ENCODE results near the gene RNF34.

The RNF34 gene

GRCh38 chr12:121390856-121391255, 9.1 kb upstream of the RNF34 start:
- DNase-seq (ENCODE audit: low read depth in 2 of 2), result no peak

GRCh38 chr12:121391619-121392324, 8.1 kb upstream of the RNF34 start:
- DNase-seq (ENCODE audit: low read depth in 2 of 2), result peak; percentile 64 to 65

- DNase-seq (ENCODE audit: low read depth in 2 of 2), result no peak
These were observed 7.6 kb upstream of the RNF34 start for GRCh38 chr12:121392325-121392716.

GRCh38 chr12:121397521-121397920, 2.4 kb upstream of the RNF34 start:
- no peak for DNase-seq (ENCODE audit: low read depth in 2 of 2)

GRCh38 chr12:121398355-121398754, 1.6 kb upstream of the RNF34 start:
- no peak for DNase-seq (ENCODE audit: low read depth in 2 of 2)

- no peak for DNase-seq (ENCODE audit: low read depth in 2 of 2)
These were observed 618 bp downstream of the RNF34 start for GRCh38 chr12:121400332-121401139.

- no peak for DNase-seq (ENCODE audit: low read depth in 2 of 2)
These were observed 3.8 kb downstream of the RNF34 start for GRCh38 chr12:121403721-121404120.

GRCh38 chr12:121404734-121405133, 4.8 kb downstream of the RNF34 start:
- DNase-seq (ENCODE audit: low read depth in 2 of 2), result no peak

- DNase-seq (ENCODE audit: low read depth in 2 of 2), result no peak
These were observed 5.3 kb downstream of the RNF34 start for GRCh38 chr12:121405211-121405610.

- no peak for DNase-seq (ENCODE audit: low read depth in 2 of 2)
These were observed 14.0 kb downstream of the RNF34 start for GRCh38 chr12:121413917-121414316.

- DNase-seq (ENCODE audit: low read depth in 2 of 2), result no peak
These were observed 17.9 kb downstream of the RNF34 start for GRCh38 chr12:121417847-121418246.

GRCh38 chr12:121420109-121420508, 20.2 kb downstream of the RNF34 start:
- DNase-seq (ENCODE audit: low read depth in 2 of 2), result no peak

GRCh38 chr12:121423253-121423652, 23.3 kb downstream of the RNF34 start:
- DNase-seq (ENCODE audit: low read depth in 2 of 2), result no peak

- peak in 1 of 2 experiments; percentile 14 for DNase-seq (ENCODE audit: low read depth in 2 of 2)
These were observed 24.0 kb downstream of the RNF34 start for GRCh38 chr12:121423682-121424623.

- DNase-seq (ENCODE audit: low read depth in 2 of 2), result no peak
These were observed 24.7 kb downstream of the RNF34 start for GRCh38 chr12:121424624-121424975.

GRCh38 chr12:121427556-121428050, 27.7 kb downstream of the RNF34 start:
- no peak for DNase-seq (ENCODE audit: low read depth in 2 of 2)

GRCh38 chr12:121428883-121429282, 29.0 kb downstream of the RNF34 start:
- DNase-seq (ENCODE audit: low read depth in 2 of 2), result no peak

GRCh38 chr12:121430833-121431415, 31.0 kb downstream of the RNF34 start:
- no peak for DNase-seq (ENCODE audit: low read depth in 2 of 2)

- DNase-seq (ENCODE audit: low read depth in 2 of 2), result no peak
These were observed 33.0 kb downstream of the RNF34 start for GRCh38 chr12:121432740-121433480.

- DNase-seq (ENCODE audit: low read depth in 2 of 2), result no peak
These were observed 36.8 kb downstream of the RNF34 start for GRCh38 chr12:121436706-121437105.

- DNase-seq (ENCODE audit: low read depth in 2 of 2), result no peak
These were observed 39.0 kb downstream of the RNF34 start for GRCh38 chr12:121438905-121439304.
